Measurements from ENCODE around the gene ITSN2. TPM values are rescaled to one million over a fixed set of nuclear protein-coding genes. Genes with fewer than 3 reads are reported as not detected.
"Not testable (repeated sequence)": the region's sequence is repeated elsewhere in the genome, so short reads cannot be mapped to it uniquely, and the experiment has no call there.

The ITSN2 gene
- total RNA-seq, 1 experiment from 2014 or later = 26.5 TPM

GRCh38 chr2:24339856-24340262 lies 20.5 kb downstream of the ITSN2 start:
- Histone ChIP-seq H3K9ac (ENCODE audit: low read length) (no peak overlapping the region), H3K36me3 (ENCODE audit: control insufficient read depth in 1 of 2, insufficient read depth in 2 of 2, low read length in 2 of 2) (no peaks in the 10 kb centered on the region), H3K4me2 (ENCODE audit: low read length) (no peak overlapping the region), H3K27me3 (ENCODE audit: insufficient read depth, low read length) (no peaks in the 10 kb centered on the region), H3K9me2 (ENCODE audit: insufficient read depth) (no peaks in the 10 kb centered on the region), H3K27ac (ENCODE audit: low read depth, low read length) (no peak overlapping the region), H4K20me1 (ENCODE audit: insufficient read depth) (no peaks in the 10 kb centered on the region), H3K4me3 (replicated peaks in 1 of 2; ENCODE audit: low read depth in 1 of 2, low read length in 2 of 2) (no peak overlapping the region), H2AFZ (ENCODE audit: low read depth, low read length, poor library complexity, severe bottlenecking) (no peak overlapping the region), H3K4me1 (ENCODE audit: control insufficient read depth in 1 of 2, insufficient read depth in 2 of 2, low read length in 2 of 2) (no peaks in the 10 kb centered on the region), H3K79me2 (ENCODE audit: insufficient read depth, low read length) (peaks cover 18% of the 10 kb centered on the region), H3K9me3 (ENCODE audit: control insufficient read depth in 1 of 2, insufficient read depth in 1 of 2, low read depth in 1 of 2, low read length in 2 of 2) (no peaks in the 10 kb centered on the region)
- CTCF ChIA-PET = no interaction called here
- RAD21 ChIA-PET (ENCODE audit: low non-redundant PET in 1 of 2, low total read pairs in 2 of 2, uncharacterized antibody in 2 of 2, unreplicated experiment in 2 of 2) = no interaction called here
- no peak for DNase-seq (ENCODE audit: low read depth, low spot score)
- intact Hi-C loops (cut with micrococcal nuclease) = no loop called here
- no peak for ATAC-seq
- BruUV-seq (replicated peaks) = no TSS peak
- POLR2A ChIA-PET = no interaction called here
- TF ChIP-seq RAD21 (IDR thresholded peaks at IDR 0.05; ENCODE audit: low read depth) (no peak), ZNF274 (IDR thresholded peaks at IDR 0.05; ENCODE audit: low read depth, low read length) (no peak), SRF (IDR thresholded peaks at IDR 0.05; ENCODE audit: low read depth) (no peak), JUND (IDR thresholded peaks at IDR 0.05) (no peak), MAX (IDR thresholded peaks at IDR 0.05) (no peak), ATF3 (IDR thresholded peaks at IDR 0.05) (no peak), EGR1 (IDR thresholded peaks at IDR 0.05; ENCODE audit: low read depth) (no peak), SIN3A (IDR thresholded peaks at IDR 0.05; ENCODE audit: low read depth) (no peak), ZBTB33 (IDR thresholded peaks at IDR 0.05; ENCODE audit: extremely low read depth, insufficient replicate concordance, low read length) (no peak)

- H3K9me3 ChIP-seq (ENCODE audit: control insufficient read depth in 1 of 2, insufficient read depth in 1 of 2, low read depth in 1 of 2, low read length in 2 of 2); H3K4me1 ChIP-seq (ENCODE audit: control insufficient read depth in 1 of 2, insufficient read depth in 2 of 2, low read length in 2 of 2); H3K27ac ChIP-seq (ENCODE audit: low read depth, low read length); H2AFZ ChIP-seq (ENCODE audit: low read depth, low read length, poor library complexity, severe bottlenecking); RAD21 ChIA-PET (ENCODE audit: low non-redundant PET in 1 of 2, low total read pairs in 2 of 2, uncharacterized antibody in 2 of 2, unreplicated experiment in 2 of 2); H3K9ac ChIP-seq (ENCODE audit: low read length); CTCF ChIA-PET; H3K9me2 ChIP-seq (ENCODE audit: insufficient read depth); BruUV-seq (replicated peaks); ATAC-seq; POLR2A ChIA-PET; H3K36me3 ChIP-seq (ENCODE audit: control insufficient read depth in 1 of 2, insufficient read depth in 2 of 2, low read length in 2 of 2); H3K4me3 ChIP-seq (replicated peaks in 1 of 2; ENCODE audit: low read depth in 1 of 2, low read length in 2 of 2); H3K4me2 ChIP-seq (ENCODE audit: low read length); H4K20me1 ChIP-seq (ENCODE audit: insufficient read depth); H3K27me3 ChIP-seq (ENCODE audit: insufficient read depth, low read length); intact Hi-C loops (cut with micrococcal nuclease); DNase-seq (ENCODE audit: low read depth, low spot score): not testable (repeated sequence)
- peaks cover 15% of the 10 kb centered on the region for H3K79me2 ChIP-seq (ENCODE audit: insufficient read depth, low read length)
Measured at GRCh38 chr2:24339098-24339497, 21.2 kb downstream of the ITSN2 start.

All from HCT116 (cell line).